GM19438 (cell line): ENCODE results near the gene TCHP.
A peak's percentile ranks its signal among the peaks of the same experiment; 100 is the strongest.
"Not testable (repeated sequence)": the region's sequence is repeated elsewhere in the genome, so short reads cannot be mapped to it uniquely, and the experiment has no call there.

Experiments
- ATAC-seq: cut with Tn5 transposase; IDR thresholded peaks from one replicate; pipeline ENCODE4 v1.9.1; 2021; ENCODE audit warnings: low read depth; ENCODE audit not compliant: unreplicated experiment

The TCHP gene, protein sequence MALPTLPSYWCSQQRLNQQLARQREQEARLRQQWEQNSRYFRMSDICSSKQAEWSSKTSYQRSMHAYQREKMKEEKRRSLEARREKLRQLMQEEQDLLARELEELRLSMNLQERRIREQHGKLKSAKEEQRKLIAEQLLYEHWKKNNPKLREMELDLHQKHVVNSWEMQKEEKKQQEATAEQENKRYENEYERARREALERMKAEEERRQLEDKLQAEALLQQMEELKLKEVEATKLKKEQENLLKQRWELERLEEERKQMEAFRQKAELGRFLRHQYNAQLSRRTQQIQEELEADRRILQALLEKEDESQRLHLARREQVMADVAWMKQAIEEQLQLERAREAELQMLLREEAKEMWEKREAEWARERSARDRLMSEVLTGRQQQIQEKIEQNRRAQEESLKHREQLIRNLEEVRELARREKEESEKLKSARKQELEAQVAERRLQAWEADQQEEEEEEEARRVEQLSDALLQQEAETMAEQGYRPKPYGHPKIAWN

DNA sequence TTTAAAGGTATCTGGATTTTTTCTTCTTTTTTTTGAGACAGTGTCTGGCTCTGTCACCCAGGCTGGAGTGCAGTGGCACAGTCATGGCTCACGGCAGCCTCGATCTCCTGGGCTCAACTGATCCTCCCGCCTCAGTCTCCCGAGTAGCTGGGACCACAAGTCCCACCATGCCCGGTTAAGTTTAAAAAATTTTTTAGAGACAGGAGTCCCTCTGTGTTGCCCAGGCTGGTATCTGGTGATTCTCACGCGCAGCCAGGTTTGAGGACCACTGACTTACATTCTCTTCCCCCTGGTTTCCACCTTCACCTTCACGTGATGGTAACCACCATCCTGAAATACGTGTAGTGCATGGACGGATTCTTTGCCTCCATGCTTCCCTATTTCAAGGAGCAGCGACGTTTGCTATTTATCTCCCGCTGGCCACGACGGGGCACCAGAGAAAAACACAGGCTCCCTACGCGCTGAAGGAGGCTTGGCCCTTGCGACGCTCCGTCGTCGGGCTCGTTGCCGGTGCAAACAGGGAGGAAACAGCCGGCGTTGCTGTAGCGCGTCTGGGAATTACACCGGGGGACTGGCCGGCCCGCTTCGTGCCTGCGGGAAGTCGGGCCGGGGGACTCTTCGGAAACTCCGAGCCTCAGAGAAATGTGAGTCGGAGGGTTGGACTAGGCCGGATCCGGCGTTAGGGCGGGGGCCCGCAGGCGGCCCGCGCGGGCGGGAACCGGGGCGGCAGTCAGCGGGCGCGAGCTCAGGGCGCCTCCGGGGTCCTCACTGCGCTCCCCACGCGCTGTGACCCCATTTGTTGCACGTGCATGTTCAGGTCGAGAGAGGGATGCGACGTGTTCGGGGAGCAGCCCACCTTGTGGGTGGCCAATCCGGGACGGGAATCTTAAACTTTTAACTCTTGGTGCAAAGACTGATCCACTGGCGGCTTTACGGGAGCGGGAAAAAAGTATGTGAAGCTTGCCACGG, at the start of gene TCHP:
TCHP (plus strand) TSS at position 492 of the 969 bp plus-strand sequence. CDS start 2,753 bp downstream, outside the sequence.
- ATAC-seq = peak; percentile 70

DNA sequence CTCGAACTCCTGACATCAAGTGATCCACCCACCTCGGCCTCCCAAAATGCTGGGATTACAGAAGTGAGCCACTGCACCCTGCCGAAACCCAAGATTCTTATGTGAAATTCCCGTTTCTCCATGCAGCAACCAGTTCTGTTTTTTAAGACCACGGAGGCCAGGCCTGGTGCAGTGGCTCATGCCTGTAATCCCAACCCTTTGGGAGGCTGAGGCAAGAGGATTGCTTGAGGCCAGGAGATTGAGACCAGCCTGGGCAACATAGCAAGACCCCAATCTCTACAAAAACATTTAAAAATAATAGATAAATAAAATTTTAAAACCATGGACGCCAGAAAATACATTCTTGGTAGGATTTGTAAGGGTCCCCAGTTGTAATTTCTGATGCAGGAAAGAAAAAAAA, 49.6 kb upstream of the TCHP start:
- ATAC-seq = not testable (repeated sequence)

DNA sequence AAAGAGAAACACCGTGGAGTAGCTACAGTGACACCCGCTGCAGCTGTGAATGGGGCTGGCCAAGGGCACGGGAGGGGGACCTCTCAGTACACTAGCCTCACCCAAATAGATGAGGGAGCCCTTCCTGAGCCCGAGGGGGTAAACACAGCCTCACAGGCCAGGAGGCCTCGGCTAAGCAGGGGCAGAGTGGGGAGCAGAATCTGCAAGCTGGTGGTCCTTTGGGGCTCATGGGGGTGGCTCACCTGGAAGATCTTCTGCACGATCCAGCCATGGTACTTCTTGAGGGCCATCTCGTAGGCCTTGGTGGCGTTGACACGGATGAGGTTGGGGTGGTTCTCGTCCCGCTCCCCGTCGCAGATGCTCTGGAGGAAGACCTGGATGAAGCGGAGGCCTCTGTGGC, 44.7 kb upstream of the TCHP start:
- ATAC-seq = no peak

DNA sequence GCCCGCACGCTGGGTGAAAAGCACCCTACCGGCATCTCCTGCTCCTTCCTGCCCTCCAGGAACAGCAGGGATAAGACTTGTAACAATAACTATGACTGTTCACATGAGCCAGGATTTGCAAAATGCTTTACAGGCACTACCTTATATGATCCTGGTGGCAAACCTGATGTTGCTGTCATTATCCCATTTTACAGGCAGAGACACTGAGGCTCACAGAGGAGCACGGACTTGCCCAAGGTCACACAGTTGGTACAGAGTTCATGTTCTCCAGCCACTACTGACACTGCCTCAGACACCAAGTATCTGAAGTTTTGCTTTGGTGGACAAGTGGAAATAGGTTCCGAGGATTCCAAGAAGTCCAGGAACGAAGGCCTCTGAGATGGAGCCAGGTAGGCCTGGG, 42.4 kb upstream of the TCHP start:
- no peak for ATAC-seq

DNA sequence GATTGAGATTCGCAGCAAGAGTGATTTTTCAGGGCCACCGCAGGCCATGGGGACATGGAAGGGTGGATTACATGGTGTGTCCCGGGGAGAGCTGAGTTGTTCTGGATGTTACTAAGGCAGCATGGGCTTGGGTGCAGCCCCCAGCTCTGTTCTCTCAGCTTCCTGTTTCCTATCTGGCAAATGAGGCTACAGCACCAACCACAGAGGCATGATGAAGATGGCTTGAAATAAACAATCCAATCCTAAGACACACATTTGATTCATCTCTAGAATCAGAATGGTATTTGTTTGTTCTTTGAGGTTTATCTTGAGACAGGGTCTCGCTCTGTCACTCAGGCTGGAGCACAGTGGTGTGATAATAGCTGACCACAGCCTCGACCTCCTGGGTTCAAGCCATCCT, 41.3 kb upstream of the TCHP start:
- ATAC-seq = no peak

DNA sequence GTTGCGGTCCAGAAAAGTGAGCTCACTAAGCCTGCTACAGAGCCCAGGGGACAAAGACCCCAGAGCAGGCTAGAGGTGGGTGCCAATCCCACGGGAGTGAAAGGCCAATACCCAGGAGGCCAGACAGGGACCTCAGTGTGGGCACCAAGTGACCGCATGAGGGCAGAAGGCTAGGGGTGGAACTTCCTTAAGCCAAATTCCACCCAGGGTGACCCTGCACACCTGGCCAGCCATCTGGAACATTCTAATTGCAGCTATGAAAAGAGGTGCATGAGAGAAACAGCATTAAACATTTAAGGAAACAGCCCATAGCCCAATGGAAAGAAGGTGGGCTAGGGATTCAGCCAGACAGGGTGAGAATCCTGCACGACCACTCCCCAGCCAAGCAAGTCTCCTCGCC, 39.1 kb upstream of the TCHP start:
- no peak for ATAC-seq

DNA sequence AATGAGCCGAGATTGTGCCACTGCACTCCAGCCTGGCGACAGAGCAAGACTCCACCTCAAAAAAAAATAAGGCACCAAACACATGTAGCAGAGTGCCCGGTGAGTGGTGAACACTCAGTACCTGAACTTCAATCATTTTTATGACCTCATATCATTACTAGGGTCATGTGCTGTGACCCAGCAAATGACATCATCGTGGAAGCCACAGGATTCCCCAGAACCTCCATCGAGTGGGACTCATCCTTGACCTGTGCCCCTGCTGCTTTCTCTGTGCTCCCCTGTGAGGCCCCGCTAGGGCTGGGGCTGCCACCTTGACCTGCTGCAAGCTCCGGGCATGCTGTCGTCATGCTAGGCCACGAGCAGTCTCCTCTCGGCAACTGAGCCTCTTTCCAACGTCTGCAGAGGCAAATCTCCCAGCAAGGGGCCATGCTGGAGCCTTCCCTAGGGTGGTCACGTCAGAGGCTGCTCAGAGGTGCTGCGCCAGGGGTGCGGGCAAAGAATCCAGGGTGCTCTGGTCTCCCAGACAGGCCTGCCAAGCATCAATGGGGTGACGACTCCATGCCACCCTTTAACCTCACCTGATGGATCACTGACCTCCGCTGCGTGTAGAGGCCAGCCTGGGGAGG, 38.3 kb upstream of the TCHP start:
- no peak for ATAC-seq

DNA sequence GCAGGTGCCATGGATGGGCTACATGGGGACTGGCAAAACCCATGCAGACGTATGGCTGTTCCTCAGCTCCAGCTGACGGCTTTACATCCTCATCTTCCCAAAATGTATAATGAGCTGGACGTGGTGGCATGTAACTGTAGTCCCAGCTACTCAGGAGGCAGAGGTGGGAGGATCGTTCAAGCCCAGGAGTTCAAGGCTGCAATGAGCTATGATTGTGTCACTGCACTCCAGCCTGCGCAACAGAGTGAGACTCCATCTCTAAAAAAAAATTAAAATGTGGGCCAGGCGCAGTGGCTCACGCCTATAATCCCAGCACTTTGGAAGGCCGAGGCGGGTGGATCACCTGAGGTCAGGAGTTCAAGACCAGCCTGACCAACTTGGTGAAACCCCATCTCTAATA, 37.6 kb upstream of the TCHP start:
- not testable (repeated sequence) for ATAC-seq

DNA sequence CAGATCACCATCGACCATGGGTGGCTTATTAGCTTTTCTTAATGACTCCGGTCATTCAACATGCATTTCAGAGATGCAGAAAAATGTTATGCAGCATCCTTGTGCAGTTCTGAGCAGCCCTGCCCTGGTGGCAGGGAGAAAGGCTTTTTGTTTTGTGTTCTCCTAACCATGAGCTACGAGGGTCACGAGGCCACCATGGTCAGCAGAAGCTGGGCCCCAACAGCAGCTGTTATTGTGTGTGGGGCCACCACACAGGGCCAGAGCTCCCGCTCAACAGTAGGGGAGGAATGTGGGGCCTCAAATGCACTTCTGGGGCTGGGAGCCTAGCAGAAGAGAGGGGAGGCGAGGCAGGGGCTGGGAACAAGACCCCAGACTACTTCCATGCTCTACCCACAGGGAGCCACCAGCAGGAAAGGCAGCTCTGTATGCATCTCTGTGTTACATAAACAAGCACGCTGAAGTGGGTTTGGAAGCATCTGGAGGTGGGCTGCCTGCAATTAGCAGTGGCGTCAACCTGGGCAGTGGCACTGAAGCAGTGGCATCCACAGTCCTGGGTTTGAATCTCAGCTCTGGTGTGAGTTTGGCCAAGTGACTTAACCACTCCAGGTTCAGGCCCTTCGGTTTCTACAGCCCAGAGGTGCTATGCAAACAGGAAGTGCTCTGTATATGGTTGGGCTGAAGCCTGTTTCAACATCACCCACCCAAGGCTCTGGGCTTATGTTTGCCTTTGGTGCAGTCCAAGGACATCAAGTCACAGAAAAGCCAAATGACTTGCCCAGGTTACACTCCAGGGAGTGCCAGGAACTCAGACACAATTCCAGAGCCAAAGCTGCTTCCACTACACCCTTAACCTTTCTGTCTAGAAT, 36.0 kb upstream of the TCHP start:
- ATAC-seq = no peak

DNA sequence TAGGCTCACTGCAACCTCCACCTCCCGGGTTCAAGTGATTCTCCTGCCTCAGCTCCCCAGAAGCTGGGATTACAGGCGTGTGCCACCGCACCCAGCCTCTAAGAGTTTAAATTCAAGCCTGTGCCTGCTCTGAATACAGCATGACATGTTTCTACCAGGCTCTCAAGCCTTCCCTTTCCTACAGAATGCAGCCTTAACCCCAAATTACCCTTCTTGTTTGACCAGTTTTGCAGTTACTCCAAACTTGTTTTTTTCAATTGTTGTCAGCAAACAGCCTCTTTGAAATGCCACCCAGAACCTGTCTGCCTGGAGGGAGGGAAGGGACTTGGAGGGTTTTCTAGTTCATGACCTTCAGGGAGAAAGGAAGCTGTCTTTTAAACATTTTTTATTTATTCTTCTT, 35.2 kb upstream of the TCHP start:
- no peak for ATAC-seq

DNA sequence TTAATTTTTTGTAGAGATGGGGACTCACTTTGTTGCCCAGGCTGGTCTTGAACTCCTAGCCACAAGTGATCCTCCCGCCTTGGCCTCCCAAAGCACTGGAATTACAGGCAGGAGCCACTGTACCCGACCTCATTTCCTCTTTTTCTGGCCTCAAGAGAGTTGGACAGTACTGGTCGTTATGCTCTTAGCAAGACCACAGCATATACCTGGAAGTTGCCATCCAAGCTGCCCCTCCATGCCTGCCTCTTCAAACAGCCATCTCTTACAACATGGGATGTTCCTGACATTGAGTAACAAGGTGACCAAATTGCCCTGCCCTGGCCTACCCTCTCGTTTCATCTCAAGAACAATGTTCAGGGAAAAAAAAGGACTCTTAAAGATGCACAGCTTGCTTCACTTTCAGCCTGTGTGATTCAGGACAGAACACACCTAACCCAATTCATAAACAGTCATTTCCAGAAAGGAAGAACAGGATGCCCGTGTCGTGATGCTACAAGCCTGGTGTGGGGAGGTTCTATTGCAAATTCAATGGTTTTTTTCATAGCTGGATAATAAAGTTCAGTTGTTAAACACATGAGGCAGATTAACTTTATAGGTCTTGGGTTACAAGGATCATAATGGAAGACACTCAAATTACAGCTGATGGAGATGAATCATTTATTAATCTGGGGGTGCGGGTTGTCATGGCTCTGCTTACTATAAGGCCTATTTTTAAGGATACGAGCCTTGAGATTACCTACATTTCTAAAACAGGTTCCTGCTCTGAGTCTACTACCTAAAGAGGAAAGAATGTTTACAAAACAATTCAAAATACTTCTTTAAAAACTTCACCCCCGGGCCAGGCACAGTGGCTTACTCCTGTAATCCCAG, 31.7 kb upstream of the TCHP start:
- no peak for ATAC-seq

DNA sequence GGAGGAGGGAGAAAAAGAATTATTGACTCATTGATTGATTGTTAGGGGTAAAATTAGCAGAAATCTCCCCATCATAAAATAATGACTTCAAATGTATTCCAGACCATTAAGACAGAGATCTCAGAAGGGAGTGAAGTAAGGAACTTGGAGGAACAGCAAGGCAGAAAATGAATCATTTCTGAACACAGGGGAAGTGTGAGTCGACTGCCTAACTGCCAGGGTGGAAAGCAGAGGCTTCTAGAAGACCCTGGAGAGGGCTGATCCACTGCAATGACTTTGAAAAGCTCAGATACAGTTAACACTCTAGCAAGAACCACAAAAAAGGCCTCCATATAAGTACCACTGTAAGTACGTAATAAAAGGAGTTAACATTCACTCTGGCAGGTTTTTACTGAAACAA, 29.4 kb upstream of the TCHP start:
- ATAC-seq = no peak

DNA sequence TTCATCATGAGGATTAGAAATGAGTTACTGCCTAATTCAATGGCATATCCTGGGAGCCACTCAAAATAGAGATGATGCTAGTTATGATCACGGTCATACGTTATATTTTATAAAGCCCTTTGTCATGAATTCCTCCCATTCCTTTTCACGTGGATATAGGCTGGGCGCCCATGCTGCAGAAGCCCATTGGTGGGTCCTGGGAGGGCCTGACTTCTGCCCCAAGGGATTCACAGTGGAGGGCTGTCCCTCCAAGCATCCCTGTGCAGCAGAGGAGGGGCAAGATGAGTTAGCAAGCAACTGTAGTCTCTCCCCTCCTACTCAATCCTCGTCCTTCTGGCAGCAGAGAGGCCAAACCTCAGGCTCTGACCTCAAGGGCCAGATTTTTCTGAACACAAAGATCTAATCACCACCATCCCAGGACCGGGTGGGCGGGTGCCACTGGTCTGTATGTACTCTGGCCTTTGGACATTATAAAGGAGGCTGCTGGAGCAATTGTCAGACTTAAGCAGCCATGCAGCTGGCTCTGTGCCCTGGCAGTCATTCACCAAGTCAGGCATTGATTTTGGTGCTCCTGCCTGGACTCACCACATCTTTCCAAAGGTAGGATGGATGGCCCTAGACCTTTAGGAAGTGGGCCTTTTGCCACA, 28.3 kb upstream of the TCHP start:
- ATAC-seq = no peak

DNA sequence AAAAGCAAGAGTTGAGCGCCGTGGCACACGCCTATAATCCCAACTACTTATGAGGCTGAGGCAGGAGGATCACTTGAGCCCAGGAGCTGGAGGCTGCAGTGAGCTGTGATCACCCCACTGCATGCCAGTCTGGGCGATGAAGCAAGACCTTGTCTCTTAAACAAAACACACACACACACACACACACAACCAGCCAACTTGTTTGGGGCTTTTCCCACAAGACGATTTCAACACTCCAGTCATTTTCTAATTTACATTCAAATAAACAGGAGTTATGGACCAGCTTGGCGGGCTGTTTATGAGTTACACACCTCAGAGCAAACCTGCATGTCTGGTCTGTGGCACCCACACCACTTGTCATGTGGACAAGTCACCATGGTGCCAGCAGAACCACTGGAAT, 26.4 kb upstream of the TCHP start:
- no peak for ATAC-seq

DNA sequence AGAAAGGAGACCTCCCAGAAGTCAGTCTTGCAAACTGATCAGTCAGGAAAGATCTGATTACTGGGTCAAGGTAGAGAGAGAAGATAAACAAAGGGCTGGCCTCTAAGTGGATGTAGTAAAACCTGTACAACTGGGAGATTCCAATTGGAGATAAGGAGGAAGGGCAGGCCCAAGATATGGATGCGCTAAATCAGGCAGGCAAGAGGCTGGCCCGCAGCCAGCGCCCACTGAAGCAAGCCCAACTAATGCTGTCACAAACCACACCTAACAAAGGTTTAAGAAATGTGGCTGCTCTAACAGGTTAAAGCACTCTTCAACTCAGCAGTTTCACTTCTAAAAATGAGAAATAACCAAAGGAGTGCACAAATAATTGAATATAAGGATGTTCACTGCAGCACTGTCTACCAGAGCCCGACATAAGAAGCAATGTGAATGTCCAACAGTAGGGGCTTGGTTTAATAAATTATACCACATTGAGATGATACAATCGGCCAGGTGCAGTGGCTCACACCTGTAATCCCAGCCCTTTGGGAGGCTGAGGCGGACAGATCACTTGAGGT, 24.4 kb upstream of the TCHP start:
- no peak for ATAC-seq

DNA sequence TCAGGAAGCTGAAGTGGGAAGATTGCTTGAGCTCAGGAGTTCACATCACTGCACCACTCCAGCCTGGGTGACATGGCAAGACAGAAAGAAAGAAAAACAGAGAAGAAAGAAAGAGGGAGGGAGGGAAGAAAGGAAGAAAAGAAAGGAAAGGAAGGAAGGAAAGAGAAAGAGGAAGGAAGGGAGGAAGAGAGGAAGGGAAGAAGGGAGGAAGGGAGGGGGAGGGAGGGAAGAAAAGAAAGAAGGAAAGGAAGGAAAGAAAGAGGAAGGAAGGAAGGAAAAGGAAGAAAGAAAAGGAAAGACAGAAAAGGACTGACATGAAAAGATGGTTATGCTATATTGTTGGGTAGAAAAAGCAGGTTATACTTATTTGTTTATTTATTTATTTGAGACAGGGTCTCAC, 23.7 kb upstream of the TCHP start:
- no peak for ATAC-seq

DNA sequence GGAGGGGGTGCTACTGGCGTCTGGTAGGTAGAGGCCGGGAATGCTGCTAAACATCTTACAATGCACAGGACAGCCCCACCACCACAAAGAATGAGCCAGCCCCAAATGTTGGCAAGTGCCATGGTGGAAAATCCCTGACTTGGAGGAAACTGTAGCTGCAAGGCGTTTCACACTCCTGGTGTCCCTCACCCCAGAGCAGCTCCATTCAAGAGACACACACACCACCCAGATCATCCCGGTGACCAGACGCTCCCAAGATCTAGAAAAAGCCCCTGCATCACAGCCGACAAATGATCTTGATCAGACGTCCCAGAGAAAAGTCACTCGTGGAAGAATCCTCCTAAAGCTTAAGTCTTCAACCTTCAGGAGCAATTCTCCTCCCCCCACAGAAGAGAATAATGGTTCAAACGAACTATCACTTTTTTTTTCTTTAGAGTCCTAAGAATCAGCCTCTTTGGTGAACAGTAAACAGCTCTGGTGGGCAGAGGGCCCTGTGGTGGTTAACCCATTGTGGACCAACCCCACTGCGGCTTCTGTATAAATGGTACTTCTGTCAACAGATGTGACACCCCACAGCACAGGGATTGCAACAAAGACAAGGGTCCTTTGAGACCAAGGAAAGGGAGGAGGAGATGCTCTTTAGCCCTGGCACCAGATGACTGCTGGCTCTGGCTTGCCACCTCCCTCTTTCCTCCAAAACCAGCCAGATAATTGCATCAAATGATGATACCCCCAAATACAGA, 22.4 kb upstream of the TCHP start:
- no peak for ATAC-seq

DNA sequence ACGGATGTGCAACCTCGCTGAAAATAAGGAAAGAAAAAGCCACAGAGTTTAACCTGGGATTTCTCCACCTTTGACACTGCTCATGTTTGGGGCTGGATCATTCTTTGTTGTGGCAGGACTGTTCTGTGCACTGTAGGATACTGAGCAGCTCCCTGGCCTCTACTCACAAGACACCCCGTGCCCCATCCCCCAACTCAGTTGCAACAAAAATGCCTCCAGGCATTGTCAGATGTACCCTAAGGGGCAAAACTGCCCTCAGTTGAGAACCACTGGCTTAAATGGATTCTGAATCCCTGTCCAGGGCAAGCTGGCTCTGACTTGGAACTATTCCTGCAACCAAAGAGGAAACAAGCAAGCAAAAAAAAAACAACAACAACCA, 21.8 kb upstream of the TCHP start:
- ATAC-seq = no peak
